Measurements from ENCODE around the gene FKBP15.
"Not testable (repeated sequence)": the region's sequence is repeated elsewhere in the genome, so short reads cannot be mapped to it uniquely, and the experiment has no call there.

FKBP15 gene, protein sequence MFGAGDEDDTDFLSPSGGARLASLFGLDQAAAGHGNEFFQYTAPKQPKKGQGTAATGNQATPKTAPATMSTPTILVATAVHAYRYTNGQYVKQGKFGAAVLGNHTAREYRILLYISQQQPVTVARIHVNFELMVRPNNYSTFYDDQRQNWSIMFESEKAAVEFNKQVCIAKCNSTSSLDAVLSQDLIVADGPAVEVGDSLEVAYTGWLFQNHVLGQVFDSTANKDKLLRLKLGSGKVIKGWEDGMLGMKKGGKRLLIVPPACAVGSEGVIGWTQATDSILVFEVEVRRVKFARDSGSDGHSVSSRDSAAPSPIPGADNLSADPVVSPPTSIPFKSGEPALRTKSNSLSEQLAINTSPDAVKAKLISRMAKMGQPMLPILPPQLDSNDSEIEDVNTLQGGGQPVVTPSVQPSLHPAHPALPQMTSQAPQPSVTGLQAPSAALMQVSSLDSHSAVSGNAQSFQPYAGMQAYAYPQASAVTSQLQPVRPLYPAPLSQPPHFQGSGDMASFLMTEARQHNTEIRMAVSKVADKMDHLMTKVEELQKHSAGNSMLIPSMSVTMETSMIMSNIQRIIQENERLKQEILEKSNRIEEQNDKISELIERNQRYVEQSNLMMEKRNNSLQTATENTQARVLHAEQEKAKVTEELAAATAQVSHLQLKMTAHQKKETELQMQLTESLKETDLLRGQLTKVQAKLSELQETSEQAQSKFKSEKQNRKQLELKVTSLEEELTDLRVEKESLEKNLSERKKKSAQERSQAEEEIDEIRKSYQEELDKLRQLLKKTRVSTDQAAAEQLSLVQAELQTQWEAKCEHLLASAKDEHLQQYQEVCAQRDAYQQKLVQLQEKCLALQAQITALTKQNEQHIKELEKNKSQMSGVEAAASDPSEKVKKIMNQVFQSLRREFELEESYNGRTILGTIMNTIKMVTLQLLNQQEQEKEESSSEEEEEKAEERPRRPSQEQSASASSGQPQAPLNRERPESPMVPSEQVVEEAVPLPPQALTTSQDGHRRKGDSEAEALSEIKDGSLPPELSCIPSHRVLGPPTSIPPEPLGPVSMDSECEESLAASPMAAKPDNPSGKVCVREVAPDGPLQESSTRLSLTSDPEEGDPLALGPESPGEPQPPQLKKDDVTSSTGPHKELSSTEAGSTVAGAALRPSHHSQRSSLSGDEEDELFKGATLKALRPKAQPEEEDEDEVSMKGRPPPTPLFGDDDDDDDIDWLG

DNA sequence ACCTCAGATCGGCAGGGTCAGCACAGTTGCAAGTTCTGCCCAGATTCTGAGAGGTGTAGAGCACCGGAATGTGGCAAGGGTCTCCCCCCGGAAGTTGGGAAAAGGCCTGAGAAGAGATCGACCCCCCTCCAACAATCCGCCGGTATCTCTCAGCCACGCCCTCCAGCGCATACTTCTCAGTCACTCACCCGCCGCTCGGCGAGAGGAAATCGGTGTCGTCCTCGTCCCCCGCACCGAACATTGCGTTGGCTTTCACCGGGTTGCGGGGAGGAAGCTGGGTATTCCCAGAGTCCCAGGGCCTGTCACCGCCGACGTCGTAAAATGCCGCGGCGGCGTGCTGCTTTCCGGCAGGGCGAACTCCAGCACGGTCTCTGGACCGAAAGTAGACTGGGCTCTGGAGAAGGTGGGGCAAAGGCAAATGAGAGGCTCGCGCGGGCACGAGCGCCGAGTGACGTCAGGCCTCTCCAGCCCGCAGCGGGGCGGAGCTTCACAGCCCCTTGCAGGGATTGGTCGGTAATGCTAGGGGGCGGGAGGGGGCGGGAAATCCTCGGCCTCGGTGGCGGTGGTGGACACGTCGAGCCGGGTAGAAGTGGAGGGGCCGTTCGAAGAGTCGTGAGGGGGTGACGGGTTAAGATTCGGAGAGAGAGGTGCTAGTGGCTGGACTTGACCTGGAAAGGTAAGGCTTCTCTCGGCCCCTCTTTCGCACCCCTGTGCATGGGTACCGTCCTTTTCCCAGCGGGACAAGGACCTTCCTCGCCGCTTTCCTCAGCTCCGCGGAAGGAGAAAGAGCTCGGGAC lies at the start of gene FKBP15, which contains the start of gene SLC31A1:
Gene FKBP15 (minus strand): TSS at position 275 of the 797 bp plus-strand sequence. CDS start 34 bp downstream, at position 241.
Gene SLC31A1 (plus strand): TSS at position 542 of the 797 bp plus-strand sequence. CDS start 34,605 bp downstream, outside the sequence.
- in situ Hi-C loops (cut with MboI; ENCODE audit: low sequenced_read_pairs) = no loop called here

DNA sequence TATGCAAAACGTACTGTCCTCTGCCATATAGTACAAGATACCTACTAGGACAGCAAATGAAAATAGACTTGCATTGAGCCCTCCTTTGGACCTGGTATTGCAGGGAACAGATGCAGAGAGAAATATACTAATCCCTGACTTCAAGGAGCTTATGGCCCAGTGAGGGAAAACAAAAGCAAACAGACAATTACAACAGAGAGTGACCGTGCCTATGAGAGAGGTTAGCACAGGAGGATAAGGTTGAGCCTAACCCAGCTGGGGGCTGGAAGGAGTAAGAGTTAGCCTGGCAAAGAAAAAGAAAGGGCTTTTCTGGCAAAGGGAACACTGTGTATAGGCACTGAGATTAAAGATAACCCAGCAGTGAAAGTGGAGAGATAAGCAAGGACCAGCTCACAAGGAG lies 48.8 kb upstream of the FKBP15 start:
- in situ Hi-C loops (cut with MboI; ENCODE audit: low sequenced_read_pairs) = no loop called here

DNA sequence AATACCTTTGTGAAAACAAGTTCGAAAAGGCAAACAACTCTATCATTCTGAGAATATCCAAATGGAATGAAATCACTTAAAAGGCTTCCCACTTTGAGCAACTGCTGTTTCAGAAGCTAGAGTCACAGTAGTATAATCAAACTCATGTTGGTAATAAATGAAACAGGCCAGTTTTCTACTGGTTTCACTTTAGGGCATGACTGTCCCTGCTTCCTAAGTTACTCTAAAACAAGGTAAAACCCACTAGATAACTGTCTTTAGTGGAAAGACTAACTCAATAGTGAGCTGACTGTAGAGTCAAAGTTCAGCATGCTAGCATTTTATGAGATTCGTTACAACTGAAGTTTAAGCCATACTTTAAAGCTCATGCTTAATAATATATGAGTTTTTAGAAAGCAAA lies 48.3 kb upstream of the FKBP15 start:
- in situ Hi-C loops (cut with MboI; ENCODE audit: low sequenced_read_pairs) = no loop called here

DNA sequence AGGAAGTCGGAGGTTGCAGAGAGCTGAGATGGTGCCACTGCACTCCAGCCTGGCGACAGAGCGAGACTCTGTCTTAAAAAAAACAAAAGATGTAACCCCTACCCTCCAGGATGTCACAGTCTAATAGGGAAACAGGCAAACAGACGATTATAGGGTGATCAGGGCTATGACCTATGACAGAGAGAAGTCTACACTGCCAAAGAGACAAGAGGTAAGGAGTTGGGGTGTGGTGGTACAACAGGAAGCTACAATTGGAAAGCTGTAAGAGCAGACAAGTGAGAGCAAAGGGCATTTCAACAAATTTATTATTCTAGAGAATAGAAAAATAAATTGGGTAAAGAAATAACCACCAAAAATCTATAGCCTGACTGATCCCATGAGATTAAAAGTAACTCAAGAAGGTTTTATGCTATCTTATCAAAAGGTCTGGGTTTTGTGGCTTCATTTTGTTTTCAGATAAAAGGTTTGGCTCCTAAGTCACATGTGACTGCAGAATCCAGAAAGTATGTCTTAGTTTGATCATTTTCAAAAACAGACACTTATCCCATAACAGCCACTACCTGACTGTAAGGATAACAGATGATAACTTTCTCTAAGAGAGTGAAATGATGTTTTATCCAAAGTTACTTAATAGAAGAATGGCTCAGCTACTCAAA lies 47.0 kb upstream of the FKBP15 start:
- in situ Hi-C loops (cut with MboI; ENCODE audit: low sequenced_read_pairs) = no loop called here

DNA sequence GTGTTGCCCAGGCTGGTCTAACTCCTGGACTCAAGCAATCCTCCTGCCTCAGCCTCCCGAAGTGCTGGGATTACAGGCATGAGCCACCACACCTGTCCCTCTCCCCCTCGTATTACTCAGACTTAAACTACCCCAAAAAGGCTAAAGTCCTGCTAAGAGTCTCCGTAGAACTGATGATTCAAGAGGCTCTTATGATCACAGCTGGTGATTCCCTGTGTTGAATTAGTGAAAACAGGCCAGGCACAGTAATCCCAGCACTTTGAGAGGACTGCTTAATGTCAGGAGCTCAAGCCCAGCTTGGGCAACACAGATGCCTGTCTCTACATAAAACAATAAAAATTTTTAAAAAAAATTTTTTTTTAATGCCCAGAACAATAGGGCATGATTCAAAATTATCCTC lies 45.1 kb upstream of the FKBP15 start:
- in situ Hi-C loops (cut with MboI; ENCODE audit: low sequenced_read_pairs) = no loop called here

DNA sequence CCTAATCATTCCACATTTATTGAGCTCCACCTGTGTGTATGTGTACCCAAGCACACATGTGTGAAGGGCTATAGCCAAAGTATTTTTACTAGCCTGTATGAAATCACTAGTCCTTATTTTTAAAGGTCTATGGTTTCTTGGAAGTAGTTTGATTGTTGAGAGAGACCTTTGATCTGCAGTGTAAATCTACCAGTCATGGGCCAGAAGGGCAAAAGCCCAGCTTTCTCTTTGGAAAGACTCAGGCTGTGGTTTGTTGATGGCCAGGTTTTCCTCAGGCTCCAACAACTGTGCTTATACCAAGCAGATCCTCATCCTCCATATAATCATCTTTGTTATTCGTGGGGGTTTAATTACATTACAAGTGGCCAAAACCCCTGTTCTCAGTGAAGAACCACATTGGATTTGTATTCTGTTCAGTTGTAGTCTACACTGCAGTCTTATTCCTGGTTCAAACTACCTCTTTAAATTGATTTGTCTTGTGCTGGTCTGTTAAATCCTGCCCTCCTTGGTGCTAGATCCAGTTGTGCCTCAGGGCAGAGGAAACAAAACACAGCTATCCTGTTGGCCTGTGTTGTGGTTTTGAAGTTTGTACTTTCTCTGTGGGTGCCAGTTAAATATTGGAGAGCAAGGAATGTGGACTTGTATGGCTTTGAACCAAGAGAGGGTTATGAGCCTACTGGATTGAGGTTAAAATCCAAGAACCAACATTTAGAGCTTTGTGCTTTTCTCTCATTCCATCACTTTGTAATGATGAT lies 41.0 kb upstream of the FKBP15 start:
- in situ Hi-C loops (cut with MboI; ENCODE audit: low sequenced_read_pairs) = no loop called here

DNA sequence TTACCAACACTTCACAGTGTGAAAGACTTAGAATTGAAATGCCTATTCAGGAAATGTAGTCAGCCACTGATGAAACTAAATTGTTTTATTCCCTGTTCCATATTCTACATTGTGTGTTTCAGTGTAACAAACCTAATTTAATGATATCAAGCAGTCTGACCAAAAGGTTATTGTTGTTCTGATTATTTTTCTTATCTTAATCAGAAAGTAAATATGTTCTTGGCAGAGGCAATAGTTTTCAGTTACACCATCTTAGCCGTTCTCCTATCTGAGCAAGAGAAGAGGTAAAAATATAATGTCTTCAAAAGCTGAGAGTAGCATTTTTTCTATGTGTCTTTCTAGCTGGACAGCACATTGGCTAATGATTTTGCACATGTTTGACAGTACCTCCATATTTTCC lies 37.2 kb upstream of the FKBP15 start:
- in situ Hi-C loops (cut with MboI; ENCODE audit: low sequenced_read_pairs) = no loop called here

DNA sequence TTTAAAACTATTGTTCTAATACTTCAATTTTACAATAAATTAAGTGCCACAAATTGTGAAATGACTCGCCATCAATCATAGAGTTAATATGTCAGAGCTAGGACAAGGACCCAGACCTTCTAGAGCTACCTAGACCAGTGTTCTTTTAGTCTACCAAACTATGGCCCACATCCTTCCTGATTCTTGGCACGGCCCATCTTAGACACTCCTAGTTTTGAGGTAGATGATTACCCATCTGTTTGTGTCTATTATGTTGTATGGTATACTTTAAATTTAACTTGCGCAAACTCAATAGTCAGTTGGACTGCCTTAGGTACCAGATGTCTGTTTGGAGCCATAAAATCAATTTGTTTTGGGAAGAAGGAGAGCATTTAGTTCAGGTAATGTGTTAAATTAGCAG lies 36.8 kb upstream of the FKBP15 start:
- in situ Hi-C loops (cut with MboI; ENCODE audit: low sequenced_read_pairs) = no loop called here

DNA sequence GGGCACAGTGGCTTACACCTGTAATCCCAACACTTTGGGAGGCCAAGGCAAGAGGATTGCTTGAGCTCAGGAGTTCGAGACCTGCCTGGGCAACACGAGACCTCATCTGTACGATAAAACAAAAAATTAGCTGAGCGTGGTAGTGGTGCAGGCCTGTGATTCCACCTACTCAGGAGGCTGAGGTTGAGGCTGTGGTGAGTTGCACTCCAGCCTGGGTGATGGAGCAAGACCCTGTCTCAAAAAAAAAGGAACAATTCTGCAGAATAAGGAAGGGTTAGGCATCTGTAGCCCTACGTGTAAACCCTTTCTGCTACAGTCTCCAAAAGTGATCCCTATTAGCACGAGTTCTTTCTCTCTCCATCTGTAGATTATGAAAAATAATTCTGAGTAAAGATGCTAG lies 34.4 kb upstream of the FKBP15 start:
- in situ Hi-C loops (cut with MboI; ENCODE audit: low sequenced_read_pairs) = no loop called here

DNA sequence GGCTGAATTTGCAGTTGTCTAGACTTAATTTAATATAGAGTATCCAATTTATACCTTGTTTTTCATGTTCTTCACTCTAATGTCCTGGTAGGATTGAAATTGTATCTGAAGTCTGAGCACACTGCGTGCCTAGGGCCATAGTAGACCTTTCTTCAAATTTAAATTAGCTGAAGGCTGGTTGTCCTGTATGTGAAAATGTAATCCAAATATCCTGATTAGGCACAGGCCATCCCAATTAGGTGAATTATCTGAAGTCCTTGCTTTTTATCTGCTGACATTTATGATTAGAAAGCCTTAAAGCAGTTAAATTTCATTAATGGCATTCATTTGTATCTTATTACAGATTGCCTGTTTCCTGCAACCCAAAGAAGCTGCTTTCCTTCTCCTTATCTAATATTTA lies 33.9 kb upstream of the FKBP15 start:
- in situ Hi-C loops (cut with MboI; ENCODE audit: low sequenced_read_pairs) = no loop called here

DNA sequence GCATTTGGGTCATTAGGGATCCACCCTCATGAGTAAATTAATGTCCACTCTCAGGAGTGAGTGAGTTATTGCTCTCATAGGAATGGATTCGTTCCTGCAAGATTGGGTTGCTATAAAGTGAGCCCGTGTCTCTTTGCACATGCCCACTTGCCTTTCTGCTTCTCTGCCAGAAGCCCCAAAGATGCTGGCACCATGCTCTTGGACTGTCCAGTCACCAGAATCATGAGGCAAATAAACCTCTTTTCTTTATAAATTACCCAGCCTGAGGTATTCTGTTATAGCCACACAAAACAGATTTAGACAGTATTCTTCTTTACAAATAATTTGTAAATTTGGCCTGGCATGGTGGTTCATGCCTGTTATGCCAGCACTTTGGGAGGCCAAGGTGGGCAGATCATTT lies 29.7 kb upstream of the FKBP15 start:
- in situ Hi-C loops (cut with MboI; ENCODE audit: low sequenced_read_pairs) = no loop called here

DNA sequence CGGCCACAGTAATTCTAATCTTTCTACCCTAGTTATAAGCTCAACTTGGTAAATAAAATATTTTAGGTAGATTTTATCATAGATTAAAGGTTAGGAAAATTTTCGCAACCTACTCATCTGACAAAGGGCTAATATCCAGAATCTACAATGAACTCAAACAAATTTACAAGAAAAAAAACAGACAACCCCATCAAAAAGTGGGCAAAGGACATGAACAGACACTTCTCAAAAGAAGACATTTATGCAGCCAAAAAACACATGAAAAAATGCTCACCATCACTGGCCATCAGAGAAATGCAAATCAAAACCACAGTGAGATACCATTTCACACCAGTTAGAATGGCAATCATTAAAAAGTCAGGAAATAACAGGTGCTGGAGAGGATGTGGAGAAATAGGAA lies 28.6 kb upstream of the FKBP15 start:
- in situ Hi-C loops (cut with MboI; ENCODE audit: low sequenced_read_pairs) = not testable (repeated sequence)

DNA sequence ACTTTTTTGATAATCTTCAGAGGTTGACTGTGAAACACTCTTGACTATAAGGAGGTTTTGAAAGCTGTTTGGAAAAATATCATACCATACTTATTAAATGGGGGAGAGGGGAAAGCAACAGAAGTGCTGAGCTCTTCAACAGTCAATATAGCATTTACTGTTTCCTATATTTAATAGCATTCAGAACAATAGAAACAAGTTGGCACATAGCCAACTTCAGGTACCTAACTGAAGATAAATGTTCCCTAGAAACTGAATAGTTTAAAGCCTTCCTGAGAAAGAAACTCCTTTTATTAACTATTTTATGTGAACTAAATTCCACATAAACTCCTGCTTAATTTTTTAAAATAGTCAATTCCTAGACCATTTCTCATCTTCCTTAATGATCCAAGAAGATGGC lies 26.6 kb upstream of the FKBP15 start:
- in situ Hi-C loops (cut with MboI; ENCODE audit: low sequenced_read_pairs) = no loop called here

DNA sequence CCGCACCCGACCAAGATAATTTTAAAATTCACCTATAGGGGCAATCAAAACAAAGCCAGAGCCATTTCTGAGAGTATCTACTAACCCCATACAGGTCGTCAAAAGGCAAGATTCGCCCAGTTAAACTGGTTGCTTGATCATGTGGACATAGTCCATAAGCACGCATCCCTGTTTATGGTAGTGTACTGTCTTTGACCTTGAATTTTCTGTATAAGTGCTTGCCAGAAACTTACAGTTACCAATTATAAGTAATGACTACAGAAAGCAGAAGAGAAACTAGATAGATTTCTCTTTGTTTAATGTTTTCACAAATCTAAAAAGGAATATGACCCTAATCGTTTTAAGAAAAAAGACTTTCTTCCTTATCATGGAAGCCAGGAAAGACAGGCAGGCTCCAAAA lies 25.9 kb upstream of the FKBP15 start:
- in situ Hi-C loops (cut with MboI; ENCODE audit: low sequenced_read_pairs) = no loop called here

DNA sequence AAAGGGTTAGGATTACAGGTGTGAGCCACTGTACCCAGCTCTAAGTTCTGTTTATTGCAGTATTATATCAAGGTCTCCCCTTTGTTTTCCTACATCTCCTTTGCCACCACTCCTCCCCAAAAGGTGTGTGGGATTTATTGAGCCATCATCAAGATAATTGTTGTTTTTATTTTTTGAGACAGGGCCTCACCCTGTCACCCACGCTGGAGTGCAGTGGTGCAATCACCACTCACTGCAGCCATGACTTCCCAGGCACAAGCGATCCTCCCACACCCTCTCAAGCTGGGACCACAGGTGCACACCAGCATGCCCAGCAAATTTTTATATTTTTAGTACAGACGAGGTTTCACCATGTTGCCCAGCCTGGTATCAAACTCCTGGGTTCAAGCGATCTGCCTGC lies 24.8 kb upstream of the FKBP15 start:
- in situ Hi-C loops (cut with MboI; ENCODE audit: low sequenced_read_pairs) = no loop called here

DNA sequence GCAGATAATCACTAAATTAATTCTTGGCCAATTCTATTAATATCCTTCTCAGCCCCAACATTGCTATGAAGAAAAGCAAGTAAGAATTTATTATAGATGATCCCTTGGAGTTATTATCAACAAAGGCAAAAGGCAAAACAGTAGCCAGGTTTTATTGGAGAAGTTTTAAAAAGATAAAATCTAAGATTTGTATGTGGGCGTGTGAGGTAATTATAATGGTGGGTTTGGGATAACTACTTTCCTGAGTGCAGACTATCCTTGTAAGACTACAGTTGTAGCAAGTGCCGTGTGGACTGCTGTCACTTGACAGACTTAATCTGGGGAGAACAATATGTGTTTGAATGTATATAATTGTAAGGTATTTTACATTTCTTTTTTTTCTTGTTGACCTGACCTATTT lies 23.5 kb upstream of the FKBP15 start:
- in situ Hi-C loops (cut with MboI; ENCODE audit: low sequenced_read_pairs) = no loop called here

DNA sequence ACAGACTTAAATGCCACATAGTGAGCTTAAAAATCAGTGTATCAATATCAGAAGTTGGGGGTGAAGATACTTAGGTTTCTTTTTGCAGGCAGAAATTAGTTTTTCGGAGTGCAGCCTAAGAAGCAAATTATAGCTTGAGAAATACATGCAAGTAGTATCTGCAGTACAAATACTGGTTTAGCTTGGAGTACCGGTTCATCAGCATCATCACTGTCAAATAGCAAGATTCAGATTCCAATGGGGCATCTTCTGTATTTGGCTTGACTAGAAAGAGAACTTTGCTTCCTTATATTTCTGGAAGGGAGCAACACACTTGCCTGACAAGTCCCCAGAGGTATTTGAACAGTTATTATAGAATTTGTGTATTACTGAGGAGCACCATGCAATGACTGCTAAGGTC lies 20.1 kb upstream of the FKBP15 start:
- in situ Hi-C loops (cut with MboI; ENCODE audit: low sequenced_read_pairs) = no loop called here

DNA sequence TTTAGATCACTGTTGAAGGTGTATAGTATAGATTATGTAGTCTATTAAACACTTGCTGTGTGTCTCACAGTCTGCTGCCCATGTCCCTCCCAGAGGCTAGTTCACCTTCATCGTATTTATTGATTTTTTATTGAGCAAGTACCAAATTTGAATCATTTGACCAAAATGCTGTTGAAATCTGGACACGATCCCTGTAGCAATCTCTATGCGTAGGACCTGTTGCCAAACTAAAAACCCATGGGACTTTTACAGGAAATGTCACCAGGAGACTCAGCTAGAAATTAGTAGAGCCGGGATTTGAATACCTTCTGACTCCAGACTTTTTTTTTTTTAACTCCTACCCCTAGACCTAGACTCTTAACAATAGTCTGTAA lies 17.8 kb upstream of the FKBP15 start:
- in situ Hi-C loops (cut with MboI; ENCODE audit: low sequenced_read_pairs) = no loop called here

DNA sequence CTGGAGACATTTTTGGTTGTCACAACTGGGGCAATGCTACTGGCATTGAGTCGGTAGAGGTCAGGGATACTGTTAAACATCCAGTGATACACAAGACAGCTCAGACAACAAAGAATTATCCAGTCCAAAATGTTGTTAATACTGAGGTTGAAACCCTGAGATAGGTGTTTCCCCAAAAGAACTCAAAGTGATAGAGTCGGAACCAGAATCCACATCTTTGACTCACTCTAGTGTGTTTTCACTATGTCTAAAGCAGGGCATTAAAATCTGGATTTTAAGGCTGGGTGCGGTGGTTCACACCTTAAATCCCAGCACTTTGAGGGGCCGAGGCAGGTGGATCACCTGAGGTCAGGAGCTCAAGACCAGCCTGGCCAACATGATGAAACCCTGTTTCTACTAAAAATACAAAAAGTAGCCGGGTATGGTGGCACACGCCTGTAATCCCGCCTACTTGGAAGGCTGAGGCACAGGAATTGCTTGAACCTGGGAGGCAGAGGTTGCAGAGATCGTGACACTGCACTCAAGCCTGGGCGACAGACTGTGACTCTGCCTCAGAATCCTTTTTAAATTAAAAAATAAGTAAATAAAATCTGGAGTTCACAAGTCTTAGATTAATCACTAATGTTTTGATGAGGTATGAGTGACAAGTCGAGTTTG lies 17.3 kb upstream of the FKBP15 start:
- in situ Hi-C loops (cut with MboI; ENCODE audit: low sequenced_read_pairs) = no loop called here
